Stimulated activated naive CD4-positive, alpha-beta T cell treated with Interleukin-2 at 50 U/mL for 16 hours (primary cell): Measurements from ENCODE around the gene VCL.

Source experiments
- DNase-seq: peaks from one replicate; lab custom pipeline; 2025; lab: John Stamatoyannopoulos, UW

VCL gene

GRCh38 chr10:74151879-74152722, 154.2 kb downstream of the VCL start:
- no peak for DNase-seq

GRCh38 chr10:74153123-74153522, 155.2 kb downstream of the VCL start:
- no peak for DNase-seq

- no peak for DNase-seq
These were observed 155.8 kb downstream of the VCL start for GRCh38 chr10:74153676-74154075.

GRCh38 chr10:74156919-74157289, 159.0 kb downstream of the VCL start:
- no peak for DNase-seq

GRCh38 chr10:74160013-74160412, 162.1 kb downstream of the VCL start:
- no peak for DNase-seq

- DNase-seq: no peak
These were observed 165.6 kb downstream of the VCL start for GRCh38 chr10:74163319-74164068.

GRCh38 chr10:74164716-74165529, 167.0 kb downstream of the VCL start:
- DNase-seq: no peak

GRCh38 chr10:74165530-74165901, 167.6 kb downstream of the VCL start:
- no peak for DNase-seq

GRCh38 chr10:74167443-74167842, 169.5 kb downstream of the VCL start:
- no peak for DNase-seq
